ENCODE data around the gene FHIP2A. TPM values are rescaled to one million over a fixed set of nuclear protein-coding genes. Genes with fewer than 3 reads are reported as not detected.

The FHIP2A gene
- total RNA-seq, 1 donor from 2014 or later: 19.6 TPM

DNA sequence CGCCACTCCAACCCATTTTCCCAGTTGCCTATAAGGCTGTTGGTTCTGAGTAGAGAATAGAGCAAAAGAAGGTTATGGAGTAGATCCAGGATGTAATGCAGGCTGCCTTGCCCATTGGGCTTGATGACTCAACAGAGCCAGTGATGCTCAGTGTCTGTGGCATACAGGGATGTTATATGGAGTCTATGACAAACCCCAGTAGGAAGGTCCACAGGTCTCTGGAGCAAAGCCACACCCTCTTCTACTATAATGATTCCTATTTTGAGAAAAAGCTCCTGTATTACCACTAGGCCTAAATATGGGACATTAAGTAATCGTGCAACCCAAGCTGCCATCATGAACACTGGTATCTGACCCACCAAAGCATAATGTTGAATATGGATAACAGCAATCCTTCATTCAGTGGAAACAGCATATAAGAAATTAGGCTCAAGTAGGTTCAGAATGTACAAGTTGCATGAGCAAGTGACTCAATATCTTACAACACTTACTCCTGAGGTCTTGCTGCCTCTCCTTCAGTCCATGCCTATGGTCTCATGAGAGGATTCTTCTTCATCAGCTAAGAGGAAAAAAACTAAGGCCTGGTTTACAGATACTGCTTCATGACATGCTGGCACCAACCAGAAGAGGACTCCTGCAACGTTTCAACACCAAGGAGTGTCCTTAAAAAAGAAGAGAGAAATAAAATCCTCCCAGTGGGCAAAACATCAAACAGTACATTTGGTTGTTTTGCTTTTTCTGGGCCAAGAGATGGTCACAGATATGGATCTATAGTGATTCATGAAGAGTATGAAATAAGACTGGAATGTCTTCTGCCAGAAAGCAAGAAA is 14.8 kb upstream of the FHIP2A start:
- no peaks in the 10 kb centered on the region for H3K27me3 ChIP-seq
- H3K4me3 ChIP-seq: no peak overlapping the region
- no peak for DNase-seq (ENCODE audit: low spot score in 2 of 2)
- no peaks in the 10 kb centered on the region for H3K4me1 ChIP-seq
- H3K9me3 ChIP-seq: no peaks in the 10 kb centered on the region
- H3K27ac ChIP-seq: no peak overlapping the region
- TF ChIP-seq, protein P1, sequence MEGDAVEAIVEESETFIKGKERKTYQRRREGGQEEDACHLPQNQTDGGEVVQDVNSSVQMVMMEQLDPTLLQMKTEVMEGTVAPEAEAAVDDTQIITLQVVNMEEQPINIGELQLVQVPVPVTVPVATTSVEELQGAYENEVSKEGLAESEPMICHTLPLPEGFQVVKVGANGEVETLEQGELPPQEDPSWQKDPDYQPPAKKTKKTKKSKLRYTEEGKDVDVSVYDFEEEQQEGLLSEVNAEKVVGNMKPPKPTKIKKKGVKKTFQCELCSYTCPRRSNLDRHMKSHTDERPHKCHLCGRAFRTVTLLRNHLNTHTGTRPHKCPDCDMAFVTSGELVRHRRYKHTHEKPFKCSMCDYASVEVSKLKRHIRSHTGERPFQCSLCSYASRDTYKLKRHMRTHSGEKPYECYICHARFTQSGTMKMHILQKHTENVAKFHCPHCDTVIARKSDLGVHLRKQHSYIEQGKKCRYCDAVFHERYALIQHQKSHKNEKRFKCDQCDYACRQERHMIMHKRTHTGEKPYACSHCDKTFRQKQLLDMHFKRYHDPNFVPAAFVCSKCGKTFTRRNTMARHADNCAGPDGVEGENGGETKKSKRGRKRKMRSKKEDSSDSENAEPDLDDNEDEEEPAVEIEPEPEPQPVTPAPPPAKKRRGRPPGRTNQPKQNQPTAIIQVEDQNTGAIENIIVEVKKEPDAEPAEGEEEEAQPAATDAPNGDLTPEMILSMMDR (IDR thresholded peaks at IDR 0.05): no peak
- intact Hi-C loops (cut with DNase I): no loop called here
- no peaks in the 10 kb centered on the region for H3K36me3 ChIP-seq

DNA sequence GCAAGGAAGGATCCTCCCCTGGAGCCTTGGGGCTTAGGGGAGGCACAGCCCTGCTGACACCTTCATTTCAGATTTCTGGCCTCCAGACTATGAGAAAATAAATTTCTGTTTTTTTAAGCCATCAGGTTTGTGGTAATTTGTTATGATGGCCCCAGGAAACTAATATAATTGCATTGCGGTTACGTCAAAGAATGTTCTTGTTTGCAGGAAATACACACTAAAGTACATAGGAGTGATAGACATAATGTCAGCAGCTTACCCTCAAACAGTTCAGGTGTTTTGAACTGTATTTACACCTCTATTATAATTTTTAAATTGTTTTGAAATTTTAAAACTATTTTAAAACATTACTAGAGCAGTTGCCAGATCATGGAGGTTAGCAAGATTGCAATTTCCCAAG is 12.6 kb upstream of the FHIP2A start:
- TF ChIP-seq, protein P1 (IDR thresholded peaks at IDR 0.05): no peak
- Histone ChIP-seq H3K27me3 (no peaks in the 10 kb centered on the region), H3K4me3 (no peak overlapping the region), H3K36me3 (no peaks in the 10 kb centered on the region), H3K4me1 (no peaks in the 10 kb centered on the region), H3K9me3 (no peaks in the 10 kb centered on the region), H3K27ac (no peak overlapping the region)
- no peak for DNase-seq (ENCODE audit: low spot score in 2 of 2)
- intact Hi-C loops (cut with DNase I): no loop called here

DNA sequence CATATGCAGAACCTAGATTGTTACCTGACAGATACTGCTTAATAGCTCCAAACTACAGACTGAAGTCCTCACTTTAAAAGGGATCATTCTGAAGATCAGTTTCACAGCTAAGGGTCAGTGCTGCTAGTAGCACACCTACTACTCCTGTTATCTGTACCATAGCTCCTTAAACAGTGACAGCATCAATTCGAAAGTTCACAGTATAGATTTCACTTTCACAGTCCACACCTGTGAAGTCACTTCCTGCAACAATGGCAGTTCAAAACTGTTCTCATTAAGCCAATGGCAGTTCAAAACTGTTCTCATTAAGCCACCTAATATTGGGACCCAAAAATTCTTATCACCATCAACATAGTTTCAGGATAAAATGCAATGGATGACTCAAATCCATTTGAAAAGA is 10.7 kb upstream of the FHIP2A start:
- intact Hi-C loops (cut with DNase I): no loop called here
- H3K4me3 ChIP-seq: no peak overlapping the region
- H3K27ac ChIP-seq: no peak overlapping the region
- no peaks in the 10 kb centered on the region for H3K4me1 ChIP-seq
- no peak for DNase-seq (ENCODE audit: low spot score in 2 of 2)
- no peaks in the 10 kb centered on the region for H3K36me3 ChIP-seq
- no peaks in the 10 kb centered on the region for H3K9me3 ChIP-seq
- H3K27me3 ChIP-seq: no peaks in the 10 kb centered on the region
- TF ChIP-seq, protein P1 (IDR thresholded peaks at IDR 0.05): no peak

DNA sequence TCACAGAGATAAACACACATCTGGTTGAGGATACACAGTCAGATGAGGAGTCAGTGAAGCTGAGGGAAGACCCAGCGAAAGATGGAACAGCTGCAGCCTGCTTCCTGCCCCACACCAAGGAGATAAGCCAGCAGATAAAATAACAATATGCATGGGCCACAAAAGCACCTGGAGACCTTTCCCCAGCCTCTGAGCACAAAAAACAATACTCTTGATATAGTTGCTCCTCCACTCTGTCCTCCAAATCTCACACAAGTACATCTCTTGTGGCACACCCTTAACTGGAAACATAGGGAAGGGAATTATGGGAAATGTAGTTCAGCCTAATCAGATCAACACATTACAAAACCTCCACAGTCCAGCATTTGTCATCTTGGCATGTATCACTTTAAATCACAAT is 9.7 kb upstream of the FHIP2A start:
- Histone ChIP-seq H3K9me3 (no peaks in the 10 kb centered on the region), H3K27me3 (no peaks in the 10 kb centered on the region), H3K4me3 (no peak overlapping the region), H3K4me1 (no peaks in the 10 kb centered on the region), H3K36me3 (no peaks in the 10 kb centered on the region), H3K27ac (no peak overlapping the region)
- intact Hi-C loops (cut with DNase I): no loop called here
- no peak for DNase-seq (ENCODE audit: low spot score in 2 of 2)
- TF ChIP-seq, protein P1 (IDR thresholded peaks at IDR 0.05): no peak

DNA sequence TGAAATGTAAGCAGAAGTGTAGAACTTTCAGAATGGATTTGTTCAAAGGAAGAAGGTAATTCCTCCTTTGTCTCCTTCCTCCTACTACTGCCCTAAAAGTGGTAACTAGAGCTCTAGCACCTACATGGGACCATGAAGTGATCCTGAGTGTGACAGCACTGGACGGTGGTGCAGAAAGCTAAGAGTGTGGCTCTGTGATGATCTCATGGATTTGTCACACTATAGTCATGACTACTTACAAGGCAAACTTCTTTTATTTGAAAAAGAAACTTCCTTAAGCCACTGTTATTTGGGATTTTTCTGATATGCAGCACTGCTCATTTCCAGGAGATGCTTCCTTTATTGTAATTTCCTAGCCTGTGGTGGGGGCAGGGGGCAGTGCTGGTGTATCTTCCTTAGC is 5.8 kb upstream of the FHIP2A start:
- intact Hi-C loops (cut with DNase I): no loop called here
- no peak overlapping the region for H3K4me3 ChIP-seq
- DNase-seq (ENCODE audit: low spot score in 2 of 2): no peak
- H3K27ac ChIP-seq: no peak overlapping the region
- TF ChIP-seq, protein P1 (IDR thresholded peaks at IDR 0.05): no peak
- H3K4me1 ChIP-seq: no peaks in the 10 kb centered on the region
- H3K27me3 ChIP-seq: no peaks in the 10 kb centered on the region
- no peaks in the 10 kb centered on the region for H3K9me3 ChIP-seq
- H3K36me3 ChIP-seq: no peaks in the 10 kb centered on the region
